Middle frontal gyrus (tissue), 1 donor: ENCODE results near the gene KCNQ1.
"Not testable (repeated sequence)": the region's sequence is repeated elsewhere in the genome, so short reads cannot be mapped to it uniquely, and the experiment has no call there.

Experiments used
- DNase-seq: peaks from one replicate; pipeline ENCODE4 v3.0.0-alpha.2; 2015; ENCODE audit warnings: low spot score; ENCODE audit errors: extremely low spot score

KCNQ1 gene

DNA sequence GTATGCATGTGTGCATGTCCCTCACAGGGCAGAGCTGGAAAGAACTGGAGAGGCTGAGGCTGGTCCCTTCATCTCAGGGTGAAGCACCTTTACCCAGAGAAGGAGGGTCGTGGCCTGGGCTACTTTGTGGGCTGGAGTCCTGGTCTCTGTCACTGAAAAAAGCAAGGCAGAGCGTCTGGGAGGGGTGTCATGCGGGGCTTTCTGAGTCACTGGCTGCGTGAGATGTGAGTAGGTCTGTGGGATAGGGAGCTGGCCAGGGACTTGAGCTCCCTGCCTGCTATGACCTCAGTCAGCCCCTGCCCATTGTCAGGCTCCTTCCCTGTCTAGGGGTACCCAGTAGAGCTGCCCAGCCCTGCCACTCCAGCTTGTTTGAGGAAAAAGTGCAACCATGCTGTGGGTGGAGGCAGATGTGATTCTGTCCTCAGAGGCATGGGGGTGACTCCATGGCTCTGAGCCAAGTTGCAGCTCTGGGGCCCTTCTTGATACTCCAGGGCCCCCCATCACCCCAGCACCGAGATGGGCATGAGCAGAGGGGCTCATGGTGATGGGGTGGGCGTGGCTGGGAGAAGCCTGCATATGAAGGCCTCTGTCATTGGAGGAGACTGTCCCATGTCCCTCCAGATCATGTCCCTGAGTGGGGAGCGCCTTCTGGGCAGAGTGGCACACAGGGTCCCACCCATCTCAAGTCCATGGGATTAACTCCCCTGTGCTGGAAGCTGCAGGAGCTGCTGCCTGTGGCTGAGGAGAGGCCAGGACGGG lies 27.8 kb downstream of the KCNQ1 start:
- no peak for DNase-seq

DNA sequence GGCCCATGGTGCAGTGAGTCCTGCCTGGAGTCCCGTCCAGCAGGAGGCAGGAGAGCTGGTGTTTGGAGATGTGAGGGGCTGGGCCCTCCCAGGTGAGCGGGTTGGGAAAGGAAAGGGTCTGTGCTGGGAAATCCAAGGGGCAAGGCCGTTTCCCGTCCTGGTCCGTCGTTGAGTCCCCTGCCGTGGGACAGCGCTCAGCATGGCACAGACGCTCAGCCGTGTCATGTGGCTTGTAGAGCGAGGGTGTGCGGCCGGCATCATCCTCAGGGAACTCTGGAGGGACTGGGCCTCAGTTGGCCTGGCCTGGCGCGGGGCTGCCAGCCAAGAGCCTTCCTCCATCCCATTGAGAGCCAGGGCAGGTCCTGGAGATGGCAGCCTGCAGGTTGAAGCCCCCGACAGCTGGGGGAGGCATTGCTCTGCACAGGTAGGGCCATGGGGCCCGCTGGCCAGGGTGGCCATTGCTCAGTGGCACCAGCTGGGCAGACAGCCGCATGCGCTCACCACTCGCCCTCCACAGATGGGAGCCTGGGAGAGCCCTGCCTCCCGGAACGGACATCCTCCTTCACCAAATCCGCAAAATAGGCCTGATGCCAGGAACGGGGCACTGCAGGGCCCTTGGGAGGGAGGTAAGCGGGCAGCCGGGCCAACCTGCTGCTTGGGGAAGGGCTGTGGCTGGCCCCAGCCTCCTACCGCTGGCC lies 28.7 kb downstream of the KCNQ1 start:
- no peak for DNase-seq

DNA sequence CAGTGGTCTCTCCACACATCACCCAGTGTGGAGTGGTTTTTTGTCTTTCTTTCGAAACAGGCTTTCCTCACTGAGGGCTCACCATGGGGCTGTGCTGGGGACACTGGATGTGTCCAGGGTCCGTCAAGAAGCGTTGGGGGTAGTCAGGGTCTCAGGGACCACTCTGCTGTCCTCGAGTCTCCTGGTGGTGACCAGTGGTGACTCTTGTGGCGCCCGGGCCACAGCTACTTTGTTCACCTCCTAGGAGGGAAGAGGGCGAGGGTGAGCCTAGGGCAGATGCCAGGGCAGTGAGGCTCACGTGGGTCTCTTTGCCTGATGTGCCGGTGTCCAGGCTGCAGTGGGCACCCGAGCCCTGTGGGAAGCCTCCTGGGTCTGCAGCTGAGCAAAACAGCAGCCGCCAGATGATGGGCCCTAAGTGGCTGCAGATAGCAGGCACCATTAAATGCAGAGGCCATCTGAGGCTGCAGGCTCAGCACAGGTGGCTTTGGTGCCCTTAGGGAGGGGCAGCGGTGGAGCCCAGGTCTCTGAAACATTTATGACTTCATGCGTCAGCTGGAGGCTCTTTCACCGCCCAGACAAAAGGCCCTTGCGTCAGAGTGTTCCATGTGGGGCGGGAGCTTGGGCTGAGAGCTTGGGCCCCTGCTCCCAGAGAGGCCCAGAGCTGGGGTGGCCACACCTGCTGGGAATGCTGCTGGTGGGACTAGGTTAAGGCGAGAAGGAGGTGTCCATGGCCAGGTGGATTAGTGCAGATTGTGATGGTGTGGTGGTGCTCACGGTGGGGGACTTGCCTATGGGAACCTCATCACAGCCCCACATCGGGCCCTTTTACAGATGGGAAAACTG lies 29.5 kb downstream of the KCNQ1 start:
- DNase-seq: no peak

DNA sequence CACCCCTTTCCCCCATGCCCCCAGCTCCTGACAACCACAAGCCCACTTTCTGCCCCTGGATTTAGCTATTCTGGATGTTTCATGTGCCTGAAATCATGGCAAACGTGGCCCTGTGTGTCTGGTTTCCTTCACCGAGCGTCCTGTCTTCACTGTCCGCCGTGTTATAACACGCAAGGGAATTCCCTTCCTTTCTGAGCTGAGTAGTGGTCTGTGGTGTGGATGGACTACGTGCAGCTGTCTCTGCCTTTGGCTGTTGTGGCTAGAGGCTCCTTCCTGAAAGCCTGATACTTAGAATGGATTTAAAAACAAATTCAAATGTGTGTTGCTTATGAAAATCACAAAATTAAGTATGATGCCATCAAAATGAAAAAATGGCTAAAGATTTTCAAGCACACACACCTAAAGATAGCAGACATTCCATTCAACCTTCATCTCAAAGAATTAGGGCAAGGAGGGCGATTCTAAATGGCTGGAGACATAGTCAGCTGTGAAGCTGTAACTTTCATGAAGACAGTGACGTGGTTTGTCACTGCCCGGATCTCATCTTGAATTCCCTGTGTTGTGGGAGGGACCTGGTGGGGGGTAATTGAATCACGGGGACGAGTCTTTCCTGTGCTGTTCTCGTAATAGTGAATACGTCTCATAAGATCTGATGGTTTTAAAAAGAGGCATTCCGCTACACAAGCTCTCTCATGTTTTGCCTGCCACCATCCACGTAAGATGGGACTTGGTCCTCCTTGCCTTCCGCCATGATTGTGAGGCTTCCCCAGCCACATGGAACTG lies 30.5 kb downstream of the KCNQ1 start:
- DNase-seq: no peak

DNA sequence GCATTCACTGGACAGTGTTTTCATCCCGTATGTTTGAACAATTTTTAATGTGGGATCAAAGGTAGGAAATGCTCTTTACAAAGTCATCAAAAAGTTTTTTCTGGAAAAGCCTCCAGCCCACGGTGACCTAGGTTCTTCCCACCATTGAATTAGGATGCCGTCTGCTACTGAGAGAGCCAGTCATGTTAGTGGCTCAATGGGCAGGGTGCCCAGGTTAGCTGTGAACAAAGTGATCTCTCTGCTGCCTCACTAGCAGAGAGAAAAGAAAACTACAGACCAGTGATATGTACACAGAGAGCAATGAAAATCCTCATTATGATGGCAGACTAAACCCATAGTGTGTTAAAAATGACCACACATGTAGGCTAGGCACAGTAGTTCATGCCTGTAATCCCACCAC lies 32.4 kb downstream of the KCNQ1 start:
- no peak for DNase-seq

DNA sequence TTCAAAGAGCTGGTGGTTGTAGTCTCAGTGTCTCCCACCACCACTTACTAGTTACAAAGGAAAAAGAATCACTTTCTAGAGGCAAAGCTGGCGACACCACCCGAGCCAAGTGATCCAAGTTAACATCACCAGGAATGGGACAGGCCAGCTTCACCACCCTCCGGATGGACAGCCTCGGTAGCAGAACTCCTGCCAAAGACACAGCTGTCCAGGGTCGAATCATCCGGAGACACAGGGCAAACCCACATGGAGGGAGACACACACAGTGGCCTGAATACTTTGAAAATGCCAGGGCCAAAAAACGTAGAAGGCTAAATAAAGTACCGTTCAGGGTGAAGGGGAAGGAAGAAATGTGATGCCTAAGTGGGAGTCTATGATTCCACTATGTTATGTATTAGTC lies 33.1 kb downstream of the KCNQ1 start:
- no peak for DNase-seq

DNA sequence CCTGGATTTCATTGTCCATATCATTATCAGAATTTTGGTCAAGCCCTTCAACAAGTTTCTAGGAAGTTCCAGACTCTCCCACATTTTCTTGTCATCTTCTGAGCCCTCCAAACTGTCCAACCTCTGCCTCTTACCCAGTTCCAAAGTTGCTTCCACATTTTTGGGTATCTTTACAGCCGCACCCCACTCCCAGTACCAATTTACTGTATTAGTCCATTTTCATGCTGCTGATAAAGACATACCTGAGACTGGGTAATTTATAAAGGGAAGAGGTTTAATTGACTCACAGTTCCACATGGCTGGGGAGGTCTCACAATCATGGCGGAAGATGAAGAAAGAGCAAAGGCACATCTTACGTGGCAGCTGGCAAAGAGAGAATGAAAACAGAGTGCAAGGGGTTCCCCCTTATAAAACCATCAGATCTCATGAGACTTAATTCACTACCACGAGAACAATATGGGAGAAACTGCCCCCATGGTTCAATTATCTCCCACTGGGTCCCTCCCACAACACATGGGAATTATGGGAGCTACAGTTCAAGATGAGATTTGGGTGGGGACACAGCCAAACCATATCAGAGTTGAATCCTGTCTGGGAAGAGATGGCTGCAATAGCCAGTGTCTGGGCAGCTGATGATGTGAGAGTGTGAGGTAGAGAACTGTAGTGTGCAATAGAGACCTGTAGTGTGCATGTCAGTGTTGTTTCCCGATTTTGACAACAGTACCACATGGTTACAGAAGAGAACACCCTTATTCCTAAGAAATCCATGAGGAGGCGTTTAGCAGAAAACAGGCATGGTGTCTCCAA lies 35.5 kb downstream of the KCNQ1 start:
- DNase-seq: not testable (repeated sequence)

DNA sequence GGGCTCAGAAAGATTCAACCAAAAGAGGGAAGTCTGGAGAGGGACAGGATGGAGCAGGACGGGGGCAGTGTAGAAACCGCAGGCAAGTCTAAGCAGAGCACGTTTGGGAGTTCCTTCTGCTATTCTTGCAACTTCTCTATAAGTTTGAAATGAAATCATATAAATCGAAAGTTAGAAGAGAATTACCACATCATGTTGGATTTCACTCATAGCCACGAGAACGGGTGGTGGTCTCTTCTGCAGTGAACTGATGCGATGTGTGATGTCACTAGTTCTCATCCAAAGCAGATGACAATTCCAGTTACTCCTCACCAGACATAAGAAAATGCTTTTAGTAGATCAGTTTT lies 36.0 kb downstream of the KCNQ1 start:
- no peak for DNase-seq

DNA sequence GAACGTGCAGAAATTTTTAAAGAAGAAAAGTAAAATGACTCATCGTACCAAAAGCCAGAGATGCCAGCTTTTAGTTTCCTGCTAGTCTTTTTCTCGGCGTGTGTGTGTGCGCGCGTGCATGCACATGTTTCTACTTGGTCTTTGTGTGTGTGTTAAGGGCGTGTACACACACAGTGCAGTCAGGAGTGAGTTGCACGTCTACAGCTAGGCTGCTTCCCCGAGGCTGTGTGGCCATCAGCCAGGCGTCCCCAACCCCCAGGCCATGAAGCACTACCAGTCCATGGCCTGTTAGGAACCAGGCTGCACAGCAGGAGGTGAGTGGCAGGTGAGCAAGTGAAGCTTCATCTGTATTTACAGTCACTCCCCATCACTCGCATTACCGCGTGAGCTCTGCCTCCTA lies 36.4 kb downstream of the KCNQ1 start:
- DNase-seq: no peak

DNA sequence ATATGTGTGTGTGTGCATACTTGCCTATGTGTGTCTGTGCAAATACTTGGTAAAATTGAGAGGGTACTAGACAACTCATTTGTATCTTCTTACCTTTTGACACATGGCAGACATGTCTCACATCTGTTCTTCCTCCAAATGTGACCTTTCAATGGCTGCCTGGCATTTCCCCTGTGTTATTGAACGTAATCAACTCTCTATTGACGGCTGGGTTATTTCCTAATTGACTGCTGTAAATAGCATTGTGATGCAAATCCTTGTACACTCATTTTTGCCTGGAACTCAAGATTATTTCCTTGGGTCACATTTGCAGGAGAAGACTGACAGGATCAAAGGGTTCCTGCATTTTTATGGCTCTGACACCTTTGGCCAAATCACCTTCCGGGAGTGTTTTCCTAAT lies 37.4 kb downstream of the KCNQ1 start:
- no peak for DNase-seq

DNA sequence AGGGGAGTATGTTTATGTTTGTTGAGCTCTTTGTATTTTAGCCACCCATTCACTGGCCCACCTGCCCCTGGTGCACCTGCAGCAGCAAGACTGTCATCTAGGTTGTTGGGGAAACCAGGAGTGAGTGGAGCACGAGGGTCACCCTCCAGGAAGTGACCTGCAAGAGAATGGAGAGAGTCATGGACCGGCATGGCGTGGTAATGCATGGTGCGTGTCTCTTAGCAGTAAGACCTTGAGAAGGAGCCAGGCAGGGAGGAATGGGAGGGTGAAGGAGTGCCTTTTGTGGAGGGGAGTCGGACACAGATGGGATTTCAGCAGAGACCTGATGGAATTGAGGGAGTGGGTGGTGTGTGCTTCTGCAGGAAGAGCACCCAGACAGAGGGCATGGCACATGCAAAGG lies 37.9 kb downstream of the KCNQ1 start:
- DNase-seq: no peak

DNA sequence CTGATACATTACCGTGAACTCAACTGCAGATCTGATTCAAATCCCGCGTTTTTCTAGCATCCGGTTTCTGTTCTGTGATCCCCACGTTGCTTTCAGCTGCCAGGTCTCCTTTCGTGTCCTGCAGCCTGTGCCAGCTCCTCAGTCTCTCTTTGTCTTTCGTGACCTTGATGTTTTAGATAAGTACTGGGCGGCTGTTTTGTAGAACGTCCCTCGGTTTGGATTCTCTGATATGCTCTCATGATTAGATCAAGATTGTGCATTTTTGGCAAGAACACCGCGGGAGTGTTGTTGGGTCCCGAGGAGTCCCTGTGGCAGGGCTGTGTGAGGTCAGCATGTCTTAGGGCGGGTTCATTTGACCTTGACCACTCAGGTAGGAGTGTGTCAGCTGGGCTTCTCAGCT lies 38.6 kb downstream of the KCNQ1 start:
- no peak for DNase-seq

DNA sequence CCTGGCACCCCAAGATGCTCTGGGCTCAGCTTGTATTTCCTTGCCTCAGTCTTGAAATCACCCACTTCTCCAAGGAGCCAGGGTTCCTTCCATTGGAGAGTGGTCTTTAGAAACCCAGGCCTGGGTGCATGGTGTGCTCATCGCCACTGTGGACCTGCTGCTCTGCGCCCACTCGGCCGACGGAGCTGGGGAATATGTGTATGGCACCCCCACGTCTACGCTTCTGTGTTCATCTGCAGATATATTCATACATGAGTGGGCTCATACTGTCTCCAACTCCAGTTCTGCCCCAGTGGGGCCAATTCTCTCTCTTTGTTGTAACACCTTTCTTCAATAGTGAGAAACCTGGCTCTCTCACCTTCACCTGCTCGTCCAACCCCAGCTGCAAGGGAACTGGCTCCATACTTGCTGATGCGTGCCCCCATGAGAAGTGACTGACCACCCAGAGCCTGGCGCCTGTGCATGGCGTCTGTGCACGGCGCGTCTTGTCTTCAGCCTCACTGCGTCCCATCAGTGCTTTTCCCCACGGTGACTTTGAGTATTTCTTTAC lies 39.8 kb downstream of the KCNQ1 start:
- no peak for DNase-seq

DNA sequence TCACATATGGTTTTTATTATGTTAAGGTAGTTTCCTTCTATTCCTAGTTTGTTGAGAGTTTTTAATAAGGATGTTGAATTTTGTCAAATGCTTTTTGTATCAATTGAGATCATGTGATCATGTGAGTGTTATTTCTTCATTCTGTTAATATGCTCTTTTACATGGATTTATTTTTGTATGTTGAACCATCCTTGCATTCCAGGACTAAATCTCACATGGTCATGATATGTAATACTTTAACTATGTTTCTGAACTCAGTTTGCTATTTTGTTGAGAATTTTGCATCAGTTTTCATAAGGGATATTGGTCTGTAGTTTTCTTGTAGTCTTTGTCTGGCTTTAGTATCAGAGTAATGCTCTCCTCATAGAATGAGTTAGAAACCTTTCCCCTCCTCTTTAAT lies 43.2 kb downstream of the KCNQ1 start:
- DNase-seq: no peak

DNA sequence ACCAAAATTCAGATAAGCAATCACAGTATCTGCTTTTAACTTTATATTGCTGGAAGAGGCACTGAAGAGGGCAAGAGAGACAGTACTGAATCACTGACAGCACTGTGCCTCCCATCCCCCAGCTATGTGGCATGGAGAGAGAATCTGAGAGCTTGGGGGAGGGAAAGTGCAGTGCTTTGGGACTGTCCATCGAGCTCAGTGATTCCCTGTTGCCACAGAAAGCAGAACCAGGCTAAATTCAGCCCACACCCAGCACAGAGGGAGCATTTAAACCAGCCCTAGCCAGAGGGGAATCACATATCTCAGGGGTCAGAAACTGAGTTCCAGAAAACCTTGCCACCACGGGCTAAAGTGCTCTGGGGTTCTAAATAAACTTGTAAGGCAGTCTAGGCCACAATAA lies 44.3 kb downstream of the KCNQ1 start:
- no peak for DNase-seq

DNA sequence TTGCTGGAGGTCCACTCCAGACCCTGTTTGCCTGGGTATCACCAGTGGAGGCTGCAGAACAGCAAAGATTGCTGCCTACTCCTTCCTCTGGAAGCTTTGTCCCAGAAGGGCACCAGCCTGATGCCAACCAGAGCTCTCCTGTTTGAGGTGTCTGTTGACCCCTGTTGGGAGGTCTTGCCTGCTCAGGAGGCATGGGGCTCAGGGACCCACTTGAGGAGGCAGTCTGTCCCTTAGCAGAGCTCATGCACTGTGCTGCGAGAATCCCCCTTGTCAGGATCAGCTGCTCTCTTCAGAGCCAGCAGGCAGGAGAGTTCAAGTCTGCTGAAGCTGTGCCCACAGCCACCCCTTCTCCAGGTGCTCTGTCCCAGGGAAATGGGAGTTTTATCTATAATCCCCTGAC lies 53.1 kb downstream of the KCNQ1 start:
- not testable (repeated sequence) for DNase-seq

DNA sequence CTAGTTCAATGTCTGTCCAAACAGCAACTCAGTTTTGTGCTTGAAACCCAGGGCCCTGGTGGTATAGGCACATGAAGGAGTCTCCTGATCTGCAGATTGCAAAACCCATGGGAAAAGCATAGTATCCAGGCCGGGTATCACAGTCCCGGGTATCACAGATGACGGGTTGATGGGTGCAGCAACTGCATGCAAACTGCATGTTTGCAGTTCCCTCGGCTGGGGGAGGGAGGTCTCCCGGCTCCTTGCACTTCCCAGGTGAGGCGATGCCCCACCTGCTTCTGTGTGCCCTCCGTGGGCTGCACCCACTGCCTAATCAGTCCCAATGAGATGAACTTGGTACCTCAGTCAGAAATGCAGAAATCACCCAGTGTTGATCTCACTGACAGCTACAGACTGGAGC lies 53.9 kb downstream of the KCNQ1 start:
- DNase-seq: no peak

DNA sequence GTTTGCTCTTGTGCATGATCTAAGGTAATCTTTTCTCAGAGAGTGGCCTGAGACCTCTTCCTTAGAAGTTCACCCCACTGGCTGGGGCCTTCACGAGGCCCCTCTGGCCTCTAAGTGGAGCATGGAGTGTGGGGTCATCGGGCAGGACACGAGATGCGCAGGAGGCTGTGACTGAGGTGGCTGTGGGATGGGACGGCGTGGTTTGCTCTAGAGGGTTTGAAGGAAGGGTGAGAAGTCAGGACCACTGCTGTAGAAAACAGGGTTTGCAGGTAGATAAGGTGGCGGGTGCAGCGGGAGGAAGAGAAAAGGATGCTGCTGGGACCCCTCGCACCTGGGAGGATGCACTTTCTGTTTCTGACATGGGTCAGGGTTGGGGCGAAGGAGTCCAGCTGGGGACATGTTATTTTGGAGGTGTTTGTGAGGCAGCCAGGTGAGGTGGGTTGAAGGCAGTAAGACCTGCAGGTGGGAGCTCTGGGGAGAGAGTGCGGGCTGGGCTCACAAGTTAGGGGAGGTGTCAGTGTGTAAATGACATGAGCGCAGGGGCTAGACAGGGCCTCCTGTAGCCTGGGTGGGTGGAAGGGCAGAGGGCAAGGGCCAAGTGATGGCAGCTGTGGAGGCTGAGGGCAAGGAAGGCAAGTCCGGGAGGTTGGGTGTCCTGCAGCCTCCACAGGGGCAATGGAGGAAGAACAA lies 62.5 kb downstream of the KCNQ1 start:
- DNase-seq: no peak

DNA sequence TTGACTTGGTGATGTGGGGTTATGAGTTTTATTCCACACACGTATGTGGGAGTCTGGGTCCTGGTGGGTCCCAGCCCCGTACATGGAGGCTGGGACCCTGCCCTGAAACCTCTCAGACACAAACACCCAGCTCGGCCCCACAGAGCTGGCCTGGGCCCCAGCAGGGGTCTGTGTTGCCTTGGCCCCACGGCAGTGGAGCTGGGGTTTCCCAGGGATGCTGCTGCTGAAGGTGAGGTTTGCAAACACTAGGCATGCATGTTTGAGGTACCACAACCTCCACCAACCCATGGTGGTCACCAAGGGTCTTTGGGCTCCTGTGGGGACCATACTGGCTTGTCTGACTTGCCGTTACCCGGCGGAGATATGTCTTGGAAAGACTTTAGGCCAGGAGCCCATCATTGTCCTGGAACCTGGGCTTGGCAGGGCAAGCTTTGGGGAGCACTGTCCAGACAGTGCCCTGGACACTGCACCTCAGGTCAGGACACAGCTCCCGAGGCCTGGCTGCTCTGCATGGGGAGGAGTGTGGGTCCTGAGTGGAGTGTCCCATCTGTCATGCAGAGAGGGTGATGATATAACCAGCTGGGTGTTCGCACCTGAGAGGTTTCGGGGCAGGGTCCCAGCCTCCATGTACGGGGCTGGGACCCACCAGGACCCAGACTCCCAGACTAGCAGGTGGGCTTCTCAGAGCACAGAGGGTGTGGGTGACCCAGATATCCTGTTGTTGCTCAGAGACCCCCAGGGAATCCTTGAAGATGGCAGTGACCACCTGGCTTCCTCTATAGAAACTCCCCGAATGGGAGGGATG lies 63.3 kb downstream of the KCNQ1 start:
- no peak for DNase-seq
